T-helper 17 cell (primary cell): ENCODE results near the gene STPG2. TPM values are rescaled to one million over a fixed set of nuclear protein-coding genes. Genes with fewer than 3 reads are reported as not detected.
"Not testable (repeated sequence)": the region's sequence is repeated elsewhere in the genome, so short reads cannot be mapped to it uniquely, and the experiment has no call there.

Source experiments
- ATAC-seq: fragments of 150-1000 bp; cut with Tn5 transposase; 2 replicates; pipeline ENCODE4 v1.10.0; 2021; ENCODE audit warnings: mild to moderate bottlenecking, moderate library complexity
- DNase-seq, 3 donors: peaks; one replicate each; pipeline versions ENCODE4 v3.0.0 to v3.0.0-alpha.2; 2020 to 2021
- H3K9me3 ChIP-seq: one replicate; pipeline ENCODE4 v1.7.0; 2013; ENCODE audit warnings: low read length, mild to moderate bottlenecking; ENCODE audit not compliant: control insufficient read depth, poor library complexity, severe bottlenecking
- H3K27ac Mint-ChIP-seq: one replicate; pipeline ENCODE4 v1.8.0; 2022; ENCODE audit warnings: mild to moderate bottlenecking, moderate library complexity, mixed read lengths
- H3K27me3 Mint-ChIP-seq: one replicate; pipeline ENCODE4 v1.8.0; 2022; ENCODE audit warnings: mixed read lengths
- H3K36me3 Mint-ChIP-seq: one replicate; pipeline ENCODE4 v1.8.0; 2022; ENCODE audit warnings: low read depth, mixed read lengths
- H3K4me1 Mint-ChIP-seq: one replicate; pipeline ENCODE4 v1.8.0; 2022; ENCODE audit warnings: mild to moderate bottlenecking, mixed read lengths
- H3K4me3 Mint-ChIP-seq: one replicate; pipeline ENCODE4 v1.8.0; 2022; ENCODE audit warnings: mild to moderate bottlenecking, moderate library complexity, mixed read lengths
- total RNA-seq, 4 donors: library from RNA in 2 of 4; stranded (reverse) in 2 of 4; gene quantifications; one replicate each; pipeline ENCODE4 v1.2.3 and lab custom pipeline; 2022 to 2026

The STPG2 gene
- total RNA-seq, 2 donors from 2014 or later: 0.17 to 0.21 TPM

- Mint-ChIP-seq H3K4me1 (no peaks in the 10 kb centered on the region), H3K36me3 (no peaks in the 10 kb centered on the region), H3K27me3 (no peaks in the 10 kb centered on the region), H3K27ac (no peak overlapping the region), H3K4me3 (no peak overlapping the region)
- H3K9me3 ChIP-seq: no peaks in the 10 kb centered on the region
- ATAC-seq (no peak), DNase-seq (no peak)
Measured at GRCh38 chr4:97953171-97953941, 189.9 kb downstream of the STPG2 start.

- H3K27ac Mint-ChIP-seq: no peak overlapping the region
- H3K9me3 ChIP-seq: no peaks in the 10 kb centered on the region
- H3K4me3 Mint-ChIP-seq: no peak overlapping the region
- H3K4me1 Mint-ChIP-seq: no peaks in the 10 kb centered on the region
- ATAC-seq: no peak
- no peak for DNase-seq
- no peaks in the 10 kb centered on the region for H3K36me3 Mint-ChIP-seq
- no peaks in the 10 kb centered on the region for H3K27me3 Mint-ChIP-seq
Measured at GRCh38 chr4:97952763-97953162, 190.5 kb downstream of the STPG2 start.

GRCh38 chr4:97950836-97951235, 192.4 kb downstream of the STPG2 start:
- DNase-seq (no peak), ATAC-seq (no peak)
- no peak overlapping the region for H3K4me3 Mint-ChIP-seq
- no peaks in the 10 kb centered on the region for H3K27me3 Mint-ChIP-seq
- no peak overlapping the region for H3K27ac Mint-ChIP-seq
- H3K36me3 Mint-ChIP-seq: no peaks in the 10 kb centered on the region
- H3K4me1 Mint-ChIP-seq: no peaks in the 10 kb centered on the region
- H3K9me3 ChIP-seq: no peaks in the 10 kb centered on the region

- Mint-ChIP-seq H3K27ac (no peak overlapping the region), H3K36me3 (no peaks in the 10 kb centered on the region), H3K27me3 (no peaks in the 10 kb centered on the region), H3K4me1 (no peaks in the 10 kb centered on the region), H3K4me3 (no peak overlapping the region)
- no peaks in the 10 kb centered on the region for H3K9me3 ChIP-seq
- no peak for DNase-seq
- no peak for ATAC-seq
Measured at GRCh38 chr4:97942951-97943350, 200.3 kb downstream of the STPG2 start.

- Mint-ChIP-seq H3K36me3 (no peaks in the 10 kb centered on the region), H3K4me3 (no peak overlapping the region), H3K27me3 (no peaks in the 10 kb centered on the region), H3K27ac (no peak overlapping the region), H3K4me1 (no peaks in the 10 kb centered on the region)
- ATAC-seq (no peak), DNase-seq (no peak)
- H3K9me3 ChIP-seq: no peaks in the 10 kb centered on the region
Measured at GRCh38 chr4:97942137-97942536, 201.1 kb downstream of the STPG2 start.

- no peak overlapping the region for H3K27ac Mint-ChIP-seq
- H3K9me3 ChIP-seq: peaks cover 3% of the 10 kb centered on the region
- no peak for ATAC-seq
- no peaks in the 10 kb centered on the region for H3K4me1 Mint-ChIP-seq
- H3K27me3 Mint-ChIP-seq: no peaks in the 10 kb centered on the region
- H3K36me3 Mint-ChIP-seq: no peaks in the 10 kb centered on the region
- no peak overlapping the region for H3K4me3 Mint-ChIP-seq
- DNase-seq: no peak
Measured at GRCh38 chr4:97938141-97938540, 205.1 kb downstream of the STPG2 start.

GRCh38 chr4:97924341-97924958, 218.8 kb downstream of the STPG2 start:
- no peaks in the 10 kb centered on the region for H3K9me3 ChIP-seq
- no peak for DNase-seq
- H3K4me1 Mint-ChIP-seq: no peaks in the 10 kb centered on the region
- no peaks in the 10 kb centered on the region for H3K36me3 Mint-ChIP-seq
- no peaks in the 10 kb centered on the region for H3K27me3 Mint-ChIP-seq
- no peak overlapping the region for H3K27ac Mint-ChIP-seq
- no peak overlapping the region for H3K4me3 Mint-ChIP-seq
- no peak for ATAC-seq

GRCh38 chr4:97923096-97923495, 220.2 kb downstream of the STPG2 start:
- Mint-ChIP-seq H3K4me3 (no peak overlapping the region), H3K27ac (no peak overlapping the region), H3K36me3 (no peaks in the 10 kb centered on the region), H3K4me1 (no peaks in the 10 kb centered on the region), H3K27me3 (no peaks in the 10 kb centered on the region)
- H3K9me3 ChIP-seq: no peaks in the 10 kb centered on the region
- ATAC-seq: no peak
- no peak for DNase-seq

- Mint-ChIP-seq H3K27ac (no peak overlapping the region), H3K4me1 (no peaks in the 10 kb centered on the region), H3K4me3 (no peak overlapping the region), H3K27me3 (no peaks in the 10 kb centered on the region), H3K36me3 (no peaks in the 10 kb centered on the region)
- DNase-seq (no peak), ATAC-seq (no peak)
- no peaks in the 10 kb centered on the region for H3K9me3 ChIP-seq
Measured at GRCh38 chr4:97917115-97917514, 226.2 kb downstream of the STPG2 start.

GRCh38 chr4:97912156-97912555, 231.1 kb downstream of the STPG2 start:
- no peak overlapping the region for H3K27ac Mint-ChIP-seq
- no peaks in the 10 kb centered on the region for H3K27me3 Mint-ChIP-seq
- H3K9me3 ChIP-seq: no peaks in the 10 kb centered on the region
- H3K4me1 Mint-ChIP-seq: no peaks in the 10 kb centered on the region
- DNase-seq (no peak), ATAC-seq (no peak)
- no peak overlapping the region for H3K4me3 Mint-ChIP-seq
- no peaks in the 10 kb centered on the region for H3K36me3 Mint-ChIP-seq

- ATAC-seq: no peak
Measured at GRCh38 chr4:97911236-97911906, 231.9 kb downstream of the STPG2 start.

GRCh38 chr4:97910005-97910404, 233.3 kb downstream of the STPG2 start:
- Mint-ChIP-seq H3K27ac (no peak overlapping the region), H3K36me3 (no peaks in the 10 kb centered on the region), H3K4me3 (no peak overlapping the region), H3K4me1 (no peaks in the 10 kb centered on the region), H3K27me3 (no peaks in the 10 kb centered on the region)
- ATAC-seq (no peak), DNase-seq (no peak)
- no peaks in the 10 kb centered on the region for H3K9me3 ChIP-seq

More at GRCh38 chr4:97911236-97911906, 231.9 kb downstream of the STPG2 start:
- no peaks in the 10 kb centered on the region for H3K9me3 ChIP-seq
- Mint-ChIP-seq H3K36me3 (no peaks in the 10 kb centered on the region), H3K4me1 (no peaks in the 10 kb centered on the region), H3K27me3 (no peaks in the 10 kb centered on the region), H3K4me3 (no peak overlapping the region), H3K27ac (no peak overlapping the region)
- no peak for DNase-seq

- DNase-seq, ATAC-seq, H3K36me3 Mint-ChIP-seq, H3K27ac Mint-ChIP-seq, H3K4me3 Mint-ChIP-seq, H3K9me3 ChIP-seq, H3K4me1 Mint-ChIP-seq, H3K27me3 Mint-ChIP-seq: not testable (repeated sequence)
Measured at GRCh38 chr4:97903436-97904189, 239.7 kb downstream of the STPG2 start.
